H9 (cell line): ENCODE results near the gene ZFP92. TPM values are rescaled to one million over a fixed set of nuclear protein-coding genes. Genes with fewer than 3 reads are reported as not detected.

Experiments used
- DNase-seq: peaks from one replicate; pipeline ENCODE4 v3.0.0-alpha.2; 2017
- H2AFZ ChIP-seq: one replicate; pipeline ENCODE4 v1.6.1; 2013; ENCODE audit warnings: mild to moderate bottlenecking, low read length, control low read depth, moderate library complexity
- H2AK5ac ChIP-seq: 2 replicates; pipeline ENCODE4 v1.6.1; 2013; ENCODE audit warnings: low read length, control low read depth, mixed read lengths; ENCODE audit not compliant: insufficient read length
- H2BK120ac ChIP-seq: one replicate; pipeline ENCODE4 v1.6.1; 2013; ENCODE audit warnings: low read depth, mild to moderate bottlenecking, low read length, control low read depth, inconsistent platforms; ENCODE audit not compliant: poor library complexity, severe bottlenecking
- H2BK12ac ChIP-seq: 2 replicates; pipeline ENCODE4 v1.6.1; 2013; ENCODE audit warnings: low read length, control low read depth, mixed read lengths, low read depth; ENCODE audit not compliant: insufficient read length
- H2BK15ac ChIP-seq: 2 replicates; pipeline ENCODE4 v1.6.1; 2013; ENCODE audit warnings: low read depth, low read length, control low read depth
- H2BK20ac ChIP-seq: one replicate; pipeline ENCODE4 v1.6.1; 2013; ENCODE audit warnings: low read depth, mild to moderate bottlenecking, low read length, control low read depth, inconsistent platforms; ENCODE audit not compliant: poor library complexity, severe bottlenecking
- H2BK5ac ChIP-seq: 2 replicates; pipeline ENCODE4 v1.6.1; 2013; ENCODE audit warnings: low read length, control low read depth, mixed read lengths; ENCODE audit not compliant: insufficient read length
- H3K14ac ChIP-seq: 2 replicates; pipeline ENCODE4 v1.6.1; 2013; ENCODE audit warnings: low read length, control low read depth; ENCODE audit not compliant: insufficient read depth
- H3K18ac ChIP-seq: 2 replicates; pipeline ENCODE4 v1.6.1; 2013; ENCODE audit warnings: low read depth, mild to moderate bottlenecking, mixed read lengths, low read length, control low read depth; ENCODE audit not compliant: insufficient read length
- H3K23ac ChIP-seq: 2 replicates; pipeline ENCODE4 v1.6.1; 2013; ENCODE audit warnings: low read length, control low read depth, mixed read lengths, low read depth; ENCODE audit not compliant: insufficient read length
- H3K23me2 ChIP-seq: 2 replicates; pipeline ENCODE4 v1.6.1; 2013; ENCODE audit warnings: low read depth, mild to moderate bottlenecking, mixed read lengths, low read length, control low read depth; ENCODE audit not compliant: insufficient read length, poor library complexity, severe bottlenecking
- H3K27ac ChIP-seq: 2 replicates; pipeline ENCODE4 v1.5.1; 2013; ENCODE audit warnings: low read length, control low read depth, mixed read lengths, low read depth; ENCODE audit not compliant: insufficient read length
- H3K27me3 ChIP-seq: 2 replicates; pipeline ENCODE4 v1.6.1; 2013; ENCODE audit warnings: low read length, control low read depth, inconsistent platforms; ENCODE audit not compliant: insufficient read depth
- H3K4ac ChIP-seq: 2 replicates; pipeline ENCODE4 v1.6.1; 2013; ENCODE audit warnings: low read depth, mild to moderate bottlenecking, control low read depth, inconsistent platforms, low read length, moderate library complexity
- H3K4me1 ChIP-seq: 2 replicates; pipeline ENCODE4 v1.6.1; 2013; ENCODE audit warnings: low read length, control low read depth, inconsistent platforms; ENCODE audit not compliant: insufficient read depth
- H3K4me2 ChIP-seq: 2 replicates; pipeline ENCODE4 v1.6.1; 2013; ENCODE audit warnings: low read length, control low read depth, mixed read lengths; ENCODE audit not compliant: insufficient read length, insufficient read depth
- H3K56ac ChIP-seq: 2 replicates; pipeline ENCODE4 v1.6.1; 2013; ENCODE audit warnings: low read depth, mild to moderate bottlenecking, mixed read lengths, low read length, control low read depth; ENCODE audit not compliant: insufficient read length
- H3K79me1 ChIP-seq: 2 replicates; pipeline ENCODE4 v1.6.1; 2013; ENCODE audit warnings: low read depth, mild to moderate bottlenecking, moderate library complexity, low read length, control low read depth, inconsistent platforms; ENCODE audit not compliant: insufficient read depth, poor library complexity, severe bottlenecking
- H3K79me2 ChIP-seq: 2 replicates; pipeline ENCODE4 v1.6.1; 2013; ENCODE audit warnings: low read length, control low read depth, inconsistent platforms; ENCODE audit not compliant: insufficient read depth
- H3K9ac ChIP-seq: 2 replicates; pipeline ENCODE4 v1.6.1; 2013; ENCODE audit warnings: low read length, control low read depth, mixed read lengths; ENCODE audit not compliant: insufficient read length; ENCODE audit errors: extremely low read depth
- H3K9me3 ChIP-seq: one replicate; pipeline ENCODE4 v1.6.1; 2013; ENCODE audit warnings: low read depth, low read length, inconsistent platforms; ENCODE audit not compliant: control insufficient read depth
- H3T11ph ChIP-seq: one replicate; pipeline ENCODE4 v1.6.1; 2013; ENCODE audit warnings: mild to moderate bottlenecking, low read length, control low read depth, inconsistent platforms
- H4K20me1 ChIP-seq: one replicate; pipeline ENCODE4 v1.6.1; 2013; ENCODE audit not compliant: control insufficient read depth, insufficient read length, insufficient read depth
- H4K5ac ChIP-seq: 2 replicates; pipeline ENCODE4 v1.6.1; 2013; ENCODE audit warnings: low read depth, mild to moderate bottlenecking, mixed read lengths, low read length, control low read depth; ENCODE audit not compliant: insufficient read length
- H4K8ac ChIP-seq: replicated peaks from 2 replicates; pipeline ENCODE4 v1.6.1; 2013; ENCODE audit warnings: low read length, control low read depth, mixed read lengths, low read depth; ENCODE audit not compliant: insufficient read length
- H4K91ac ChIP-seq: 2 replicates; pipeline ENCODE4 v1.6.1; 2013; ENCODE audit warnings: low read depth, mild to moderate bottlenecking, moderate library complexity, mixed read lengths, low read length, control low read depth; ENCODE audit not compliant: insufficient read length
- H3K27ac Mint-ChIP-seq, 3 experiments: 2 replicates in 2 of 3; 3 replicates in 1 of 3; pipeline ENCODE4 v1.8.0; 2020 to 2021; ENCODE audit warnings: mixed read lengths in 3 of 3, mild to moderate bottlenecking in 1 of 3, moderate library complexity in 1 of 3
- H3K27me3 Mint-ChIP-seq: 2 replicates; pipeline ENCODE4 v1.8.0; 2021; ENCODE audit warnings: low read depth, mild to moderate bottlenecking, moderate library complexity, mixed read lengths
- H3K36me3 Mint-ChIP-seq, 3 experiments: 2 replicates in 2 of 3; 3 replicates in 1 of 3; pipeline ENCODE4 v1.8.0; 2020 to 2021; ENCODE audit warnings: low read depth in 3 of 3, mixed read lengths in 3 of 3; ENCODE audit not compliant: insufficient read depth in 1 of 3
- H3K4me1 Mint-ChIP-seq, 2 experiments: 2 replicates each; pipeline ENCODE4 v1.8.0; 2020; ENCODE audit warnings: mixed read lengths in 2 of 2
- H3K4me3 Mint-ChIP-seq, 2 experiments: 2 replicates in 1 of 2; 3 replicates in 1 of 2; pipeline ENCODE4 v1.8.0; 2020 to 2021; ENCODE audit warnings: mild to moderate bottlenecking in 2 of 2, mixed read lengths in 2 of 2, moderate library complexity in 1 of 2
- H3K9me3 Mint-ChIP-seq, 2 experiments: 2 replicates in 1 of 2; 3 replicates in 1 of 2; pipeline ENCODE4 v1.8.0; 2020; ENCODE audit warnings: mild to moderate bottlenecking in 2 of 2, mixed read lengths in 2 of 2, moderate library complexity in 1 of 2
- CTCF ChIP-seq: fragments of 200-600 bp; sonication (generic); conservative IDR thresholded peaks from 3 replicates; pipeline ENCODE4 v1.8.0; 2021; ENCODE audit warnings: antibody characterized with exemption, mild to moderate bottlenecking
- WGBS: extraction: QIAGEN DNeasy Blood & Tissue Kit; methylation state at CpG from one replicate; pipeline ENCODE4 v1.1.7; 2013; ENCODE audit warnings: missing lambda C conversion rate, low lambda C conversion rate, mixed read lengths; ENCODE audit not compliant: insufficient read length; ENCODE audit errors: extremely low coverage; 5-methylcytosine and 5-hydroxymethylcytosine counted together
- total RNA-seq: library from RNA; stranded (reverse); gene quantifications from 2 replicates; pipeline ENCODE4 v1.2.1, GENCODE V29; 2021

ZFP92 gene
- total RNA-seq, 1 experiment from 2014 or later = 0.68 TPM

GRCh38 chrX:153450114-153450948, 39.1 kb downstream of the ZFP92 start:
- no peaks in the 10 kb centered on the region for H3K4me1 Mint-ChIP-seq
- peaks cover 15 to 33% (median 24%) of the 10 kb centered on the region in 3 experiments; a peak in 5 of 7 replicates for H3K36me3 Mint-ChIP-seq
- H3K27me3 Mint-ChIP-seq = no peaks in the 10 kb centered on the region
- WGBS = no CpG with 5 or more reads among the region's 26 CpGs
- H2BK15ac ChIP-seq = no peak overlapping the region
- no peak overlapping the region for H4K8ac ChIP-seq
- no peak overlapping the region for H2AK5ac ChIP-seq
- no peak overlapping the region for H3K4me2 ChIP-seq
- no peak overlapping the region for H3K18ac ChIP-seq
- no peak overlapping the region for H3K4ac ChIP-seq
- H2BK12ac ChIP-seq = no peak overlapping the region
- H3K4me3 Mint-ChIP-seq = no peak overlapping the region
- no peaks in the 10 kb centered on the region for H3K4me1 ChIP-seq
- no peak overlapping the region for H3K56ac ChIP-seq
- DNase-seq = no peak
- no peak overlapping the region for H2BK20ac ChIP-seq
- H3K79me1 ChIP-seq = no peaks in the 10 kb centered on the region
- H3T11ph ChIP-seq = no peak overlapping the region
- peaks cover 32% of the 10 kb centered on the region for H3K9me3 ChIP-seq
- no peaks in the 10 kb centered on the region for H3K23me2 ChIP-seq
- H3K27ac ChIP-seq = no peak overlapping the region
- peaks cover 58 to 71% of the 10 kb centered on the region in 2 experiments for H3K9me3 Mint-ChIP-seq
- TF ChIP-seq CTCF = no peak
- H3K27ac Mint-ChIP-seq = no peak overlapping the region
- H3K27me3 ChIP-seq = no peaks in the 10 kb centered on the region
- H2AFZ ChIP-seq = no peak overlapping the region
- no peak overlapping the region for H4K5ac ChIP-seq
- no peaks in the 10 kb centered on the region for H4K20me1 ChIP-seq
- H3K79me2 ChIP-seq = no peaks in the 10 kb centered on the region
- H2BK120ac ChIP-seq = no peak overlapping the region
- H3K9ac ChIP-seq = no peak overlapping the region
- no peak overlapping the region for H3K14ac ChIP-seq
- no peak overlapping the region for H3K23ac ChIP-seq
- no peak overlapping the region for H4K91ac ChIP-seq
- H2BK5ac ChIP-seq = no peak overlapping the region
